GM23338 (cell line): ENCODE measurements around the gene MTOR. TPM values are rescaled to one million over a fixed set of nuclear protein-coding genes. Genes with fewer than 3 reads are reported as not detected.

ENCODE experiments used
- ATAC-seq: fragments of 200-7000 bp; cut with Tn5 transposase; 3 replicates; pipeline ENCODE4 v1.9.1; 2020
- DNase-seq: peaks from one replicate; pipeline ENCODE4 v3.0.0-alpha.2; 2015; ENCODE audit warnings: low spot score
- H2AFZ ChIP-seq: fragments of 200-600 bp; sonication (generic); 2 replicates; pipeline ENCODE4 v1.8.0; 2016; ENCODE audit warnings: antibody characterized with exemption, mild to moderate bottlenecking, moderate library complexity
- H3F3A ChIP-seq: fragments of 200-600 bp; sonication (generic); replicated peaks from 2 replicates; pipeline ENCODE4 v1.8.0; 2017; ENCODE audit warnings: antibody characterized with exemption, mixed run types, low read depth
- H3K27ac ChIP-seq: fragments of 200-600 bp; sonication (generic); 2 replicates; pipeline ENCODE4 v1.6.1; 2016; ENCODE audit warnings: low read depth
- H3K27me3 ChIP-seq: fragments of 200-600 bp; sonication (generic); 2 replicates; pipeline ENCODE4 v1.8.0; 2016; ENCODE audit warnings: mild to moderate bottlenecking, mixed run types, moderate library complexity; ENCODE audit not compliant: insufficient read depth
- H3K36me3 ChIP-seq: fragments of 200-600 bp; sonication (generic); 2 replicates; pipeline ENCODE4 v1.8.0; 2016; ENCODE audit warnings: mild to moderate bottlenecking; ENCODE audit not compliant: insufficient read depth
- H3K4me1 ChIP-seq: fragments of 200-600 bp; sonication (generic); 2 replicates; pipeline ENCODE4 v1.8.0; 2016; ENCODE audit warnings: mild to moderate bottlenecking, moderate library complexity; ENCODE audit not compliant: insufficient read depth
- H3K4me2 ChIP-seq: fragments of 200-600 bp; sonication (generic); 2 replicates; pipeline ENCODE4 v1.7.1; 2017; ENCODE audit warnings: mixed run types
- H3K4me3 ChIP-seq: fragments of 200-600 bp; sonication (generic); 2 replicates; pipeline ENCODE4 v1.6.1; 2016; ENCODE audit warnings: mixed run types
- H3K79me2 ChIP-seq: fragments of 200-600 bp; sonication (generic); replicated peaks from 2 replicates; pipeline ENCODE4 v1.8.0; 2017; ENCODE audit warnings: mild to moderate bottlenecking; ENCODE audit not compliant: insufficient read depth
- H3K9me2 ChIP-seq: fragments of 200-600 bp; sonication (generic); 2 replicates; pipeline ENCODE4 v1.8.0; 2017; ENCODE audit not compliant: insufficient read depth
- H4K20me1 ChIP-seq: fragments of 200-600 bp; sonication (generic); replicated peaks from 2 replicates; pipeline ENCODE4 v1.8.0; 2017; ENCODE audit warnings: mild to moderate bottlenecking; ENCODE audit not compliant: insufficient read depth
- H3K27ac Mint-ChIP-seq: 2 replicates; pipeline ENCODE4 v1.8.0; 2020; ENCODE audit warnings: inconsistent platforms, mild to moderate bottlenecking, moderate library complexity, mixed read lengths
- H3K27me3 Mint-ChIP-seq: 3 replicates; pipeline ENCODE4 v1.8.0; 2022; ENCODE audit warnings: low read depth, mild to moderate bottlenecking, moderate library complexity, mixed read lengths, inconsistent platforms; ENCODE audit not compliant: insufficient read depth, poor library complexity
- H3K36me3 Mint-ChIP-seq: 3 replicates; pipeline ENCODE4 v1.8.0; 2021; ENCODE audit warnings: low read depth, mild to moderate bottlenecking, inconsistent platforms, moderate library complexity, mixed read lengths
- H3K4me1 Mint-ChIP-seq: 3 replicates; pipeline ENCODE4 v1.8.0; 2020; ENCODE audit warnings: mild to moderate bottlenecking, inconsistent platforms, mixed read lengths
- H3K4me3 Mint-ChIP-seq: 3 replicates; pipeline ENCODE4 v1.8.0; 2021; ENCODE audit warnings: moderate library complexity, mild to moderate bottlenecking, inconsistent platforms, mixed read lengths
- H3K9me3 Mint-ChIP-seq: 3 replicates; pipeline ENCODE4 v1.8.0; 2020; ENCODE audit warnings: moderate library complexity, mild to moderate bottlenecking, inconsistent platforms, mixed read lengths
- CREB1 ChIP-seq: fragments of 250-450 bp; sonication (Bioruptor Pico); IDR thresholded peaks from 2 replicates; pipeline ENCODE4 v1.5.0; 2020; ENCODE audit warnings: low read depth, mild to moderate bottlenecking, moderate library complexity
- EZH2 ChIP-seq: fragments of 200-600 bp; sonication (generic); IDR thresholded peaks from one replicate; pipeline ENCODE4 v1.8.0; 2017; ENCODE audit warnings: antibody characterized with exemption, mild to moderate bottlenecking, low read depth; ENCODE audit not compliant: unreplicated experiment
- EZH2phosphoT487 ChIP-seq: fragments of 200-600 bp; sonication (generic); IDR thresholded peaks from one replicate; pipeline ENCODE4 v1.8.1; 2018; ENCODE audit warnings: antibody characterized with exemption; ENCODE audit not compliant: unreplicated experiment
- JUNB ChIP-seq: IDR thresholded peaks from one replicate; pipeline ENCODE4 v1.6.1; 2016; ENCODE audit warnings: antibody characterized with exemption; ENCODE audit not compliant: unreplicated experiment
- POLR2AphosphoS5 ChIP-seq: IDR thresholded peaks from 2 replicates; pipeline ENCODE4 v1.6.1; 2016; ENCODE audit warnings: antibody characterized with exemption, low read depth
- ZNF114 ChIP-seq: fragments of 250-450 bp; sonication (Bioruptor Pico); IDR thresholded peaks from 2 replicates; pipeline ENCODE4 v1.5.0; 2020; ENCODE audit warnings: mild to moderate bottlenecking, moderate library complexity
- ZNF331 ChIP-seq: fragments of 250-450 bp; sonication (Bioruptor Pico); IDR thresholded peaks from 2 replicates; pipeline ENCODE4 v1.5.0; 2020; ENCODE audit warnings: low read depth, mild to moderate bottlenecking, moderate library complexity
- polyA plus RNA-seq: library from polyadenylated mRNA; unstranded; fragments of >200 nt; fragmentation: Nextera tagmentation; extraction: Ambion mirVana; gene quantifications from 2 replicates; pipeline ENCODE4 v1.2.1, GENCODE V29; 2016
- total RNA-seq: library from RNA; depleted of rRNA; stranded (reverse); fragments of >200 nt; shearing (Covaris generic); gene quantifications from 2 replicates; pipeline ENCODE4 v1.2.3, GENCODE V29; 2014
- TF ChIP-seq, protein P1 (sequence below): fragments of 250-450 bp; sonication (Bioruptor Pico); IDR thresholded peaks from 2 replicates; pipeline ENCODE4 v1.5.0; 2020; ENCODE audit warnings: mild to moderate bottlenecking, moderate library complexity
- TF ChIP-seq, protein P2 (sequence below): IDR thresholded peaks from one replicate; pipeline ENCODE4 v1.6.1; 2018; ENCODE audit warnings: antibody characterized with exemption; ENCODE audit not compliant: unreplicated experiment
- TF ChIP-seq, protein P3 (sequence below): IDR thresholded peaks from 2 replicates; pipeline ENCODE4 v1.6.1; 2016; ENCODE audit warnings: antibody characterized with exemption

MTOR gene
- total and polyA plus RNA-seq, 2 experiments from 2014 or later, result 22.8 to 98.0 TPM

DNA sequence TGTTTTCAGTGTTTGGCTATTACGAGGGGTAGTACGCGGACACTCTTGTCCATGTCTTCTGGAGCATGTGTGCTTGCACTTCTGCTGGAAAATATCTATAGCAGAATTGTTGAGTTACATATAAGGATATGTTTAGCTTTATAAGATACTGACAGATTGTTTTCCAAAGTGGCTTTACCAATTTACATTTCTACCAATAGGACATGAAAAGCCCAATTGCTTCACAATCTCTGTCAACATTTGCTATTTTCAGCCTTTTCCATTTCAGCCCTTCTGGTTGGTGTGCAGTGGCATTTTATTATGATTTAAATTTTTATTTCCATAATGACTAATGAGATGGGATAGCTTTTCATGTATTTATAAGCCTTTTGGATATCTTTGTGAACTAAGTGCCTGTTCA is 79.5 kb downstream of the MTOR start (continued):
- TF ChIP-seq, protein P1, sequence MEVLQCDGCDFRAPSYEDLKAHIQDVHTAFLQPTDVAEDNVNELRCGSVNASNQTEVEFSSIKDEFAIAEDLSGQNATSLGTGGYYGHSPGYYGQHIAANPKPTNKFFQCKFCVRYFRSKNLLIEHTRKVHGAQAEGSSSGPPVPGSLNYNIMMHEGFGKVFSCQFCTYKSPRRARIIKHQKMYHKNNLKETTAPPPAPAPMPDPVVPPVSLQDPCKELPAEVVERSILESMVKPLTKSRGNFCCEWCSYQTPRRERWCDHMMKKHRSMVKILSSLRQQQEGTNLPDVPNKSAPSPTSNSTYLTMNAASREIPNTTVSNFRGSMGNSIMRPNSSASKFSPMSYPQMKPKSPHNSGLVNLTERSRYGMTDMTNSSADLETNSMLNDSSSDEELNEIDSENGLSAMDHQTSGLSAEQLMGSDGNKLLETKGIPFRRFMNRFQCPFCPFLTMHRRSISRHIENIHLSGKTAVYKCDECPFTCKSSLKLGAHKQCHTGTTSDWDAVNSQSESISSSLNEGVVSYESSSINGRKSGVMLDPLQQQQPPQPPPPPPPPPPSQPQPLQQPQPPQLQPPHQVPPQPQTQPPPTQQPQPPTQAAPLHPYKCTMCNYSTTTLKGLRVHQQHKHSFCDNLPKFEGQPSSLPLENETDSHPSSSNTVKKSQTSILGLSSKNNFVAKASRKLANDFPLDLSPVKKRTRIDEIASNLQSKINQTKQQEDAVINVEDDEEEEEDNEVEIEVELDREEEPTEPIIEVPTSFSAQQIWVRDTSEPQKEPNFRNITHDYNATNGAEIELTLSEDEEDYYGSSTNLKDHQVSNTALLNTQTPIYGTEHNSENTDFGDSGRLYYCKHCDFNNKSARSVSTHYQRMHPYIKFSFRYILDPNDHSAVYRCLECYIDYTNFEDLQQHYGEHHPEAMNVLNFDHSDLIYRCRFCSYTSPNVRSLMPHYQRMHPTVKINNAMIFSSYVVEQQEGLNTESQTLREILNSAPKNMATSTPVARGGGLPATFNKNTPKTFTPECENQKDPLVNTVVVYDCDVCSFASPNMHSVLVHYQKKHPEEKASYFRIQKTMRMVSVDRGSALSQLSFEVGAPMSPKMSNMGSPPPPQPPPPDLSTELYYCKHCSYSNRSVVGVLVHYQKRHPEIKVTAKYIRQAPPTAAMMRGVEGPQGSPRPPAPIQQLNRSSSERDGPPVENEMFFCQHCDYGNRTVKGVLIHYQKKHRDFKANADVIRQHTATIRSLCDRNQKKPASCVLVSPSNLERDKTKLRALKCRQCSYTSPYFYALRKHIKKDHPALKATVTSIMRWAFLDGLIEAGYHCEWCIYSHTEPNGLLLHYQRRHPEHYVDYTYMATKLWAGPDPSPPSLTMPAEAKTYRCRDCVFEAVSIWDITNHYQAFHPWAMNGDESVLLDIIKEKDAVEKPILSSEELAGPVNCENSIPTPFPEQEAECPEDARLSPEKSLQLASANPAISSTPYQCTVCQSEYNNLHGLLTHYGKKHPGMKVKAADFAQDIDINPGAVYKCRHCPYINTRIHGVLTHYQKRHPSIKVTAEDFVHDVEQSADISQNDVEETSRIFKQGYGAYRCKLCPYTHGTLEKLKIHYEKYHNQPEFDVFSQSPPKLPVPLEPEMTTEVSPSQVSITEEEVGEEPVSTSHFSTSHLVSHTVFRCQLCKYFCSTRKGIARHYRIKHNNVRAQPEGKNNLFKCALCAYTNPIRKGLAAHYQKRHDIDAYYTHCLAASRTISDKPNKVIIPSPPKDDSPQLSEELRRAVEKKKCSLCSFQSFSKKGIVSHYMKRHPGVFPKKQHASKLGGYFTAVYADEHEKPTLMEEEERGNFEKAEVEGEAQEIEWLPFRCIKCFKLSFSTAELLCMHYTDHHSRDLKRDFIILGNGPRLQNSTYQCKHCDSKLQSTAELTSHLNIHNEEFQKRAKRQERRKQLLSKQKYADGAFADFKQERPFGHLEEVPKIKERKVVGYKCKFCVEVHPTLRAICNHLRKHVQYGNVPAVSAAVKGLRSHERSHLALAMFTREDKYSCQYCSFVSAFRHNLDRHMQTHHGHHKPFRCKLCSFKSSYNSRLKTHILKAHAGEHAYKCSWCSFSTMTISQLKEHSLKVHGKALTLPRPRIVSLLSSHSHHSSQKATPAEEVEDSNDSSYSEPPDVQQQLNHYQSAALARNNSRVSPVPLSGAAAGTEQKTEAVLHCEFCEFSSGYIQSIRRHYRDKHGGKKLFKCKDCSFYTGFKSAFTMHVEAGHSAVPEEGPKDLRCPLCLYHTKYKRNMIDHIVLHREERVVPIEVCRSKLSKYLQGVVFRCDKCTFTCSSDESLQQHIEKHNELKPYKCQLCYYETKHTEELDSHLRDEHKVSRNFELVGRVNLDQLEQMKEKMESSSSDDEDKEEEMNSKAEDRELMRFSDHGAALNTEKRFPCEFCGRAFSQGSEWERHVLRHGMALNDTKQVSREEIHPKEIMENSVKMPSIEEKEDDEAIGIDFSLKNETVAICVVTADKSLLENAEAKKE (CRISPR knock-in tag), result no peak

DNA sequence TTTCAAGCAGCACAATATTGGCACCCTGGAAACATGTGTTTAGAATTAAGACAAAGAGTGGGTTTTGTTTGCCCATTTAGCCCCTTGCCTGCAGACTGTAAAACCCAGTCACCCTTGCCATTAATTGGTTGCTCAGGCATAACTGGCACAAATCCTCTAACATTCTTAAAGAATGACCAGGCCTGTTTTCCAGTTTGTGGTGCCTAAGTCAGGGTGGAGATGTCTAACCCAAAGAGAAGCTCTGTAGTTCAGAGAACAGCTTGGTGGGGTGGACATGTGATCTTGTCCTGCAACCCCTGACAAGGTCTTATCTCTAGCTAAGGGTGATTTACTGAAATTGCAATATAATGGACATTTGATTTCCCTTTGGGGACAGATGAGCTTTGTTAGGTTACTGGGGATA is 82.0 kb downstream of the MTOR start:
- H3K4me1 Mint-ChIP-seq, result peaks cover 12% of the 10 kb centered on the region
- TF ChIP-seq EZH2phosphoT487, result no peak
- no peak for TF ChIP-seq POLR2AphosphoS5
- no peak for TF ChIP-seq ZNF331 (CRISPR knock-in tag)
- no peak for TF ChIP-seq CREB1 (CRISPR knock-in tag)
- no peak for TF ChIP-seq ZNF114 (CRISPR knock-in tag)
- TF ChIP-seq JUNB, result no peak
- TF ChIP-seq, protein P2, sequence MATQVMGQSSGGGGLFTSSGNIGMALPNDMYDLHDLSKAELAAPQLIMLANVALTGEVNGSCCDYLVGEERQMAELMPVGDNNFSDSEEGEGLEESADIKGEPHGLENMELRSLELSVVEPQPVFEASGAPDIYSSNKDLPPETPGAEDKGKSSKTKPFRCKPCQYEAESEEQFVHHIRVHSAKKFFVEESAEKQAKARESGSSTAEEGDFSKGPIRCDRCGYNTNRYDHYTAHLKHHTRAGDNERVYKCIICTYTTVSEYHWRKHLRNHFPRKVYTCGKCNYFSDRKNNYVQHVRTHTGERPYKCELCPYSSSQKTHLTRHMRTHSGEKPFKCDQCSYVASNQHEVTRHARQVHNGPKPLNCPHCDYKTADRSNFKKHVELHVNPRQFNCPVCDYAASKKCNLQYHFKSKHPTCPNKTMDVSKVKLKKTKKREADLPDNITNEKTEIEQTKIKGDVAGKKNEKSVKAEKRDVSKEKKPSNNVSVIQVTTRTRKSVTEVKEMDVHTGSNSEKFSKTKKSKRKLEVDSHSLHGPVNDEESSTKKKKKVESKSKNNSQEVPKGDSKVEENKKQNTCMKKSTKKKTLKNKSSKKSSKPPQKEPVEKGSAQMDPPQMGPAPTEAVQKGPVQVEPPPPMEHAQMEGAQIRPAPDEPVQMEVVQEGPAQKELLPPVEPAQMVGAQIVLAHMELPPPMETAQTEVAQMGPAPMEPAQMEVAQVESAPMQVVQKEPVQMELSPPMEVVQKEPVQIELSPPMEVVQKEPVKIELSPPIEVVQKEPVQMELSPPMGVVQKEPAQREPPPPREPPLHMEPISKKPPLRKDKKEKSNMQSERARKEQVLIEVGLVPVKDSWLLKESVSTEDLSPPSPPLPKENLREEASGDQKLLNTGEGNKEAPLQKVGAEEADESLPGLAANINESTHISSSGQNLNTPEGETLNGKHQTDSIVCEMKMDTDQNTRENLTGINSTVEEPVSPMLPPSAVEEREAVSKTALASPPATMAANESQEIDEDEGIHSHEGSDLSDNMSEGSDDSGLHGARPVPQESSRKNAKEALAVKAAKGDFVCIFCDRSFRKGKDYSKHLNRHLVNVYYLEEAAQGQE, result no peak
- TF ChIP-seq EZH2, result no peak
- TF ChIP-seq, protein P3, sequence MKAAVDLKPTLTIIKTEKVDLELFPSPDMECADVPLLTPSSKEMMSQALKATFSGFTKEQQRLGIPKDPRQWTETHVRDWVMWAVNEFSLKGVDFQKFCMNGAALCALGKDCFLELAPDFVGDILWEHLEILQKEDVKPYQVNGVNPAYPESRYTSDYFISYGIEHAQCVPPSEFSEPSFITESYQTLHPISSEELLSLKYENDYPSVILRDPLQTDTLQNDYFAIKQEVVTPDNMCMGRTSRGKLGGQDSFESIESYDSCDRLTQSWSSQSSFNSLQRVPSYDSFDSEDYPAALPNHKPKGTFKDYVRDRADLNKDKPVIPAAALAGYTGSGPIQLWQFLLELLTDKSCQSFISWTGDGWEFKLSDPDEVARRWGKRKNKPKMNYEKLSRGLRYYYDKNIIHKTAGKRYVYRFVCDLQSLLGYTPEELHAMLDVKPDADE, result no peak

More for the DNA sequence above, 82.0 kb downstream of the MTOR start:
- Histone ChIP-seq H3F3A (no peaks in the 10 kb centered on the region), H3K4me3 (no peak overlapping the region), H3K27me3 (no peaks in the 10 kb centered on the region), H2AFZ (no peak overlapping the region), H4K20me1 (peaks cover 13% of the 10 kb centered on the region), H3K79me2 (no peaks in the 10 kb centered on the region), H3K4me1 (no peaks in the 10 kb centered on the region), H3K36me3 (peaks cover 5% of the 10 kb centered on the region; the same call in 1 of the 2 replicates), H3K4me2 (no peak overlapping the region), H3K9me2 (no peaks in the 10 kb centered on the region), H3K27ac (no peak overlapping the region)
- Mint-ChIP-seq H3K4me3 (no peak overlapping the region), H3K9me3 (no peaks in the 10 kb centered on the region), H3K36me3 (peaks cover 16% of the 10 kb centered on the region), H3K27me3 (peaks cover 2% of the 10 kb centered on the region), H3K27ac (no peak overlapping the region)
- no peak for ATAC-seq
- DNase-seq, result no peak
